GM23338 (cell line): Measurements from ENCODE around the gene MAMDC2.

Source experiments
- CREB1 ChIP-seq: fragments of 250-450 bp; sonication (Bioruptor Pico); IDR thresholded peaks from 2 replicates; pipeline ENCODE4 v1.5.0; 2020; ENCODE audit warnings: low read depth, mild to moderate bottlenecking, moderate library complexity
- CTCF ChIP-seq, 2 experiments: fragments of 200-600 bp in 1 of 2; sonication (generic) in 1 of 2; conservative IDR thresholded peaks; 2 replicates each; pipeline versions ENCODE4 v1.5.1 to v1.6.1; 2016 to 2017; ENCODE audit warnings: antibody characterized with exemption in 2 of 2, low read depth in 2 of 2, mild to moderate bottlenecking in 2 of 2, moderate library complexity in 1 of 2
- ETS1 ChIP-seq: IDR thresholded peaks from 2 replicates; pipeline ENCODE4 v1.6.1; 2016; ENCODE audit warnings: antibody characterized with exemption
- EZH2 ChIP-seq: fragments of 200-600 bp; sonication (generic); IDR thresholded peaks from one replicate; pipeline ENCODE4 v1.8.0; 2017; ENCODE audit warnings: antibody characterized with exemption, mild to moderate bottlenecking, low read depth; ENCODE audit not compliant: unreplicated experiment
- EZH2phosphoT487 ChIP-seq: fragments of 200-600 bp; sonication (generic); IDR thresholded peaks from one replicate; pipeline ENCODE4 v1.8.1; 2018; ENCODE audit warnings: antibody characterized with exemption; ENCODE audit not compliant: unreplicated experiment
- JUNB ChIP-seq: IDR thresholded peaks from one replicate; pipeline ENCODE4 v1.6.1; 2016; ENCODE audit warnings: antibody characterized with exemption; ENCODE audit not compliant: unreplicated experiment
- NANOG ChIP-seq: IDR thresholded peaks from 2 replicates; pipeline ENCODE4 v1.6.1; 2016; ENCODE audit warnings: antibody characterized with exemption, borderline replicate concordance
- POLR2AphosphoS5 ChIP-seq: IDR thresholded peaks from 2 replicates; pipeline ENCODE4 v1.6.1; 2016; ENCODE audit warnings: antibody characterized with exemption, low read depth
- STAT1 ChIP-seq: IDR thresholded peaks from one replicate; pipeline ENCODE4 v1.6.1; 2016; ENCODE audit warnings: antibody characterized with exemption; ENCODE audit not compliant: unreplicated experiment
- ZNF331 ChIP-seq: fragments of 250-450 bp; sonication (Bioruptor Pico); IDR thresholded peaks from 2 replicates; pipeline ENCODE4 v1.5.0; 2020; ENCODE audit warnings: low read depth, mild to moderate bottlenecking, moderate library complexity
- TF ChIP-seq, protein P1 (sequence below): IDR thresholded peaks from one replicate; pipeline ENCODE4 v1.6.1; 2018; ENCODE audit warnings: antibody characterized with exemption; ENCODE audit not compliant: unreplicated experiment

DNA sequence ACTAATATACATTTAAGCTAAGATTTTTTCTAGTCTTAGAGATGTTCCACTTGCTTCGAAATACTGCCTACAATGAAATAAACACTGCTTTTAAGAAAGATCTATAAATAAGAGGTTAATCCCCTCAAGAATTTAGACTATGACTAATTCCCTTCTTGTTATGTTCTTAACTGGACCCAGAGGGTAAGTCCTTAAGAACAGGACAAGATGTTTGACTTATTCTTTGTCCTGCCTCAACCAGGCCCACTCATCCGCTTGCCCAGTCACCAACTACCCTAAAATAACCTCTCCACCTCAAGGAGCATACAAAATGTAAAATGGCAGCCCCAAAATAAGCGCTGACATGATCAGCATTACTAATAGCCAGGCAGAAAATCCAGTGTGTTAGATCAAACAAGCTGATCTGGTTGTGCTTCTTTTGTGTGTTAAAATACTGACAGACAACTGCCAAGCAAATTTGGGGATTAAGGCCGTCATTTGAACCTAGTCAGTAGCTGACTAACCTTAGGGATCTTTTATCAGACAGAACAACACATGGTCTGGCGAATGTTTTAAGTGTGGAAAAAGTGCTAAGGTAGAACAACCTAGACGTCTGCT lies 121.5 kb downstream of the MAMDC2 start:
- no peak for TF ChIP-seq CTCF (conservative IDR thresholded peaks at IDR 0.05; ENCODE audit: low read depth in 2 of 2)
- no peak for TF ChIP-seq POLR2AphosphoS5
- no peak for TF ChIP-seq STAT1
- TF ChIP-seq JUNB, result no peak
- no peak for TF ChIP-seq ETS1
- no peak for TF ChIP-seq EZH2
- TF ChIP-seq, protein P1, sequence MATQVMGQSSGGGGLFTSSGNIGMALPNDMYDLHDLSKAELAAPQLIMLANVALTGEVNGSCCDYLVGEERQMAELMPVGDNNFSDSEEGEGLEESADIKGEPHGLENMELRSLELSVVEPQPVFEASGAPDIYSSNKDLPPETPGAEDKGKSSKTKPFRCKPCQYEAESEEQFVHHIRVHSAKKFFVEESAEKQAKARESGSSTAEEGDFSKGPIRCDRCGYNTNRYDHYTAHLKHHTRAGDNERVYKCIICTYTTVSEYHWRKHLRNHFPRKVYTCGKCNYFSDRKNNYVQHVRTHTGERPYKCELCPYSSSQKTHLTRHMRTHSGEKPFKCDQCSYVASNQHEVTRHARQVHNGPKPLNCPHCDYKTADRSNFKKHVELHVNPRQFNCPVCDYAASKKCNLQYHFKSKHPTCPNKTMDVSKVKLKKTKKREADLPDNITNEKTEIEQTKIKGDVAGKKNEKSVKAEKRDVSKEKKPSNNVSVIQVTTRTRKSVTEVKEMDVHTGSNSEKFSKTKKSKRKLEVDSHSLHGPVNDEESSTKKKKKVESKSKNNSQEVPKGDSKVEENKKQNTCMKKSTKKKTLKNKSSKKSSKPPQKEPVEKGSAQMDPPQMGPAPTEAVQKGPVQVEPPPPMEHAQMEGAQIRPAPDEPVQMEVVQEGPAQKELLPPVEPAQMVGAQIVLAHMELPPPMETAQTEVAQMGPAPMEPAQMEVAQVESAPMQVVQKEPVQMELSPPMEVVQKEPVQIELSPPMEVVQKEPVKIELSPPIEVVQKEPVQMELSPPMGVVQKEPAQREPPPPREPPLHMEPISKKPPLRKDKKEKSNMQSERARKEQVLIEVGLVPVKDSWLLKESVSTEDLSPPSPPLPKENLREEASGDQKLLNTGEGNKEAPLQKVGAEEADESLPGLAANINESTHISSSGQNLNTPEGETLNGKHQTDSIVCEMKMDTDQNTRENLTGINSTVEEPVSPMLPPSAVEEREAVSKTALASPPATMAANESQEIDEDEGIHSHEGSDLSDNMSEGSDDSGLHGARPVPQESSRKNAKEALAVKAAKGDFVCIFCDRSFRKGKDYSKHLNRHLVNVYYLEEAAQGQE, result no peak
- no peak for TF ChIP-seq EZH2phosphoT487
- no peak for TF ChIP-seq ZNF331 (CRISPR knock-in tag)
- no peak for TF ChIP-seq CREB1 (CRISPR knock-in tag)
- TF ChIP-seq NANOG, result no peak
